GM12801 (cell line): ENCODE data around the gene ERFL.

Experiments used
- TF ChIP-seq, protein P1 (sequence below): IDR thresholded peaks from one replicate; pipeline ENCODE4 v1.5.1; 2011; ENCODE audit warnings: control low read depth; ENCODE audit not compliant: insufficient read length; ENCODE audit errors: extremely low read depth

Gene ERFL

DNA sequence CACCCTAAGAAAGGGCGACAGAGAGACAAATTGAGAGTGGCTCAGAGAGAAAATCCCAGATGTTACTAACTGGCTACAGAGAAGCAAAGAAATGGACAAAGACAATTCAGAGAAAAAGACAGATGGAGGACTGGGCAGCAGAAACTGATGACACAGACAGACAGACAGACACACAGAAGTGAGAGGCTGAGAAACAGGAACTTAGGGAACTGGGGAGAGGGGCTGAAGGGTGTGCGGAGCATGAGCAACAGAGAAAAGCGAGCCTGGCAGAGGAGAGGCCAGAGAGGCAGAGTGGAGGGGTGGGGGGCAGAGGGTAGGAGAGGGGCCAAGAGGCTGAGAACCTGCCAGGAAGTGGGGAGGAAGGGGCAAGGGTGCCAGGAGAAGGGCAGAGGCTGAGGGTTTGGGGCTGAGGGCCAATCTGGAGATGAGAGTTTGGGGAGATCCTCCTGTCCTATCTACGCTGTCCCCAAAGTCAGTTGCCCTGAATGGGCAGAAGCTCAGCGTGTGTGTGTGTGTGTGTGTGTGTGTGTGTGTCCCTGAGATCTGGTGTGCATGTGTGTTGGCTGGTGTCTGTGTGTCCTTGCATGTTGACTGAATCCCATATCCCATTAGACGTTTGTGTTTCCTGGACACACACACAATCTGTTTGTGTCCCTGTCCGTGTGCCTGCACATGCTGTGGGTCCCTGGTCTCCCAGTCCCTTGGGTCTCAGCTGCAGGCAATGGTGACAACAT, 5.6 kb upstream of the ERFL start:
- TF ChIP-seq, protein P1, sequence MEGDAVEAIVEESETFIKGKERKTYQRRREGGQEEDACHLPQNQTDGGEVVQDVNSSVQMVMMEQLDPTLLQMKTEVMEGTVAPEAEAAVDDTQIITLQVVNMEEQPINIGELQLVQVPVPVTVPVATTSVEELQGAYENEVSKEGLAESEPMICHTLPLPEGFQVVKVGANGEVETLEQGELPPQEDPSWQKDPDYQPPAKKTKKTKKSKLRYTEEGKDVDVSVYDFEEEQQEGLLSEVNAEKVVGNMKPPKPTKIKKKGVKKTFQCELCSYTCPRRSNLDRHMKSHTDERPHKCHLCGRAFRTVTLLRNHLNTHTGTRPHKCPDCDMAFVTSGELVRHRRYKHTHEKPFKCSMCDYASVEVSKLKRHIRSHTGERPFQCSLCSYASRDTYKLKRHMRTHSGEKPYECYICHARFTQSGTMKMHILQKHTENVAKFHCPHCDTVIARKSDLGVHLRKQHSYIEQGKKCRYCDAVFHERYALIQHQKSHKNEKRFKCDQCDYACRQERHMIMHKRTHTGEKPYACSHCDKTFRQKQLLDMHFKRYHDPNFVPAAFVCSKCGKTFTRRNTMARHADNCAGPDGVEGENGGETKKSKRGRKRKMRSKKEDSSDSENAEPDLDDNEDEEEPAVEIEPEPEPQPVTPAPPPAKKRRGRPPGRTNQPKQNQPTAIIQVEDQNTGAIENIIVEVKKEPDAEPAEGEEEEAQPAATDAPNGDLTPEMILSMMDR, result no peak

GRCh38 chr19:41932720-41933332, 4.6 kb upstream of the ERFL start:
- TF ChIP-seq, protein P1, result no peak

DNA sequence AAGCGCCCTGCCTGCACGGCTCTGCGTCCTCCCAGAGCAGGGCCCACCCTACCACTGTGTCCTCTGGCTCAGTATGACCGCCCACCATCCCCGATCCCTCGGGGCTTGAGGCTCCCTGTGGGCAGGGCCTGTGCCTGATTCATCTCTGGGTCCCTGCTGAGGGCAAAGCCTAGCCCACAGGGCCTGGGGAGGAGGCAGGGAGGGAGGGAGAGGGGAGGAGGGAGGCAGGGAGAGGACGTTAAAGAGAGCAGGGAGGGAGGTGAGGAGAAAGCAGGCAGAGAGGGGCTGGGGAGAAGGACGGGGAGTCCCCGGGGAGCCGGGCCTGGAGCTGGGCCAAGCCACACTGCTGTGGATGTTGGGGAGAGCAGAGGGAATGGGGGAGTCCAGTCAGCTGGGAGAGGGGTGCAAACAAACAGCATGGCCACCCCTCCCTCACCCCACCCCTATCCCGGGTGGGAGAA, 4.0 kb upstream of the ERFL start:
- TF ChIP-seq, protein P1, result no peak

DNA sequence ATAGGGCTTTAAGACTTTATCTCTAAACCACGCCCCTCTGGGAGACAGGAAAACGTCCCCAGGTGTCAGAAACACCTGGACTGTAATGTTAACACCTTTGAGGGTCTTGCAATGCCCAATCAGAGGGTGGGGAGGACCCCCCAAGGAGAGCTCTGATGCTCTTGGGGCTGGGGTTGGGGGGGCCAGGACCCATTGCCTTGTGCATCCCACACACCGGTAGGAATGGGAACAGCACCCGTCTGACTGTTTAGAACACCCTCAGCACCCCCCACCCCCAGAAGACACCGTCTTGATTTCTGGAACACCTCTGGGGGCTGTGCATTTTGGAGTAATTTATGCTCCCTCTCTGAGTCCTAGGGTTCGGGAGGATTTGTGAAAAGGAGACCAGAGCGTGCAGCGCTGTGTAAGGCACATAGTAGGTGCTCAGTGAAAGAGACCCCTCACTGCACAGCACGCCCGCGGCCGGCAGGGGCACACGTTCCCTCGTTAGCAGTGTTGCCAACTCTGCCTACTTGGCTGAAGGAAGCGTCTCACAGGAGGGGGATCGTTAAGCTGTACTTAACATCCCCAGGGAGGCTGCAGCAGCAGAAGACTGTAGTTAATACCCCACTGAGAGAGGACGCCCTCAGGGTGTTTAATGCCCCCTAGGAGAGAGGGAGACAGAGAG, 2.8 kb upstream of the ERFL start:
- TF ChIP-seq, protein P1, result no peak

- TF ChIP-seq, protein P1, result no peak
Measured at GRCh38 chr19:41930322-41930722, 2.1 kb upstream of the ERFL start.

- TF ChIP-seq, protein P1, result no peak
Measured at GRCh38 chr19:41929536-41930071, 1.4 kb upstream of the ERFL start.
